GM18498 (cell line): ENCODE results near the gene ADARB1.

Experiments used
- ATAC-seq: cut with Tn5 transposase; IDR thresholded peaks from one replicate; pipeline ENCODE4 v1.9.1; 2021; ENCODE audit warnings: mild to moderate bottlenecking, moderate library complexity; ENCODE audit not compliant: unreplicated experiment

The ADARB1 gene

DNA sequence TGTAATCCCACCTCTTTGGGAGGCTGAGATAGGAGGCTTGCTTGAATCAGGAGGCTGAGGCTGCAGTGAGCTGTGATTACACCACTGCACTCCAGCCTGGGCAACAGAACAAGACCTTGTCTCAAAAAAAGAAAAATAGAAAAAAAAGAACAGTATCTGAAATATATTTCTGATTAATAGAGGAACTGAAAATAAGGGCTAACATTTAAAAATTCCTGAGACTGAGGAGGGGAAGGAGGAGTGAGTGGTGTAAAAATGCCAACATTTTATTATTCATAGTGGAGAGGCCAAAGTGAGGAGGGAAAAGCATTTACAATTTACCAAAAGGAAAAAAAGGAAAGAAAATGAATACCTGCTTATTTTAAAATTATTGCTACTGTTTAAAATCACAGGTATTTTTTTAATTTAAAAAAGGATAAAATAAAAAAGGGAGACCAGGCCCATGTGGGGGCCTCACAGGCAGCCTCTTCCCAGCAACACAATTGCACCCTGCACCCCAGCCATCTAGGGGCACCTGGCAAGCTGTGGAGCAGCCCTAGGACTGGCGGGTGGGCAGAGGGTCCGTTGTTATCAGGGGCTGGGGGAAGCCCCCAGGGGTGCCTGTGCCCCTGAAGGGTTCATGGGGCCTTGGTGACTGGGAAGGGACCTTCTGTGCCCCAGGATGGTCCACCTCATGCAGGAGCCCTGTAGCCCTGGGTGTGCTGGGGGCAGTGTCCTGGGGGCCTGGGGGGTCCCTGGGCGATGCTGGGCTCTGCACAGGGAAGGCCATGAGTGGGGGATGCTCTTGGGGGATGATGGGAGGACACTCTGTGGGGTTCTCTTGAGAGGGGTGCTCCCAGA, 34.8 kb upstream of the ADARB1 start:
- ATAC-seq: no peak

DNA sequence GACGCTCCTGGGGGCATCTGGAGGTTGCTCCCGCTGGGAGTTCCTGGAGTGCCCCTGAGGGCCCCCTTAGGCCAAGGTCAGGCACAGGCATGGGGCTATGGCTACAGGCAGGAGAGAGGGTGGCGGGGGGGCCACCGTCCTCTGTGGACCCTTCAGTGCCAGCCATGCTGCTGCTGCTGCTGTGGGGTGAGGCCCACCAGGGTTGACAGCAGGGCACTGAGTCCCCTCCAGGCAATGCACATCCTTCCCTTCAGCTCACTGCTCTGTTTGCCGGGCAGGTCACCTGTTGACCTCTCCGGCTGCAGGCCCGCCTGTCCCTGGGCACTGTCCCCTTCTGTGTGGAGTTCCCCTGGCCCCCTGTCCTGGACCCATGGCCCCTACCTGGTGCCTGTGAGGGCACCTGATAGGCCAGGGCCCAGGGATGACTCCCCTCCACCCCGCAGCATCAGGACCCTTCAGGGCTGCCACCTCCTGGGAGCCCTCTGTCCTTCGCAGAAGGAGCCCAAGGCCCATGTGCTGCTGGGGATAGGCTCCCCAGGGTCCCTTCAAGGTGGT, 34.1 kb upstream of the ADARB1 start:
- ATAC-seq: no peak

GRCh38 chr21:45040739-45041138, 33.6 kb upstream of the ADARB1 start:
- no peak for ATAC-seq

DNA sequence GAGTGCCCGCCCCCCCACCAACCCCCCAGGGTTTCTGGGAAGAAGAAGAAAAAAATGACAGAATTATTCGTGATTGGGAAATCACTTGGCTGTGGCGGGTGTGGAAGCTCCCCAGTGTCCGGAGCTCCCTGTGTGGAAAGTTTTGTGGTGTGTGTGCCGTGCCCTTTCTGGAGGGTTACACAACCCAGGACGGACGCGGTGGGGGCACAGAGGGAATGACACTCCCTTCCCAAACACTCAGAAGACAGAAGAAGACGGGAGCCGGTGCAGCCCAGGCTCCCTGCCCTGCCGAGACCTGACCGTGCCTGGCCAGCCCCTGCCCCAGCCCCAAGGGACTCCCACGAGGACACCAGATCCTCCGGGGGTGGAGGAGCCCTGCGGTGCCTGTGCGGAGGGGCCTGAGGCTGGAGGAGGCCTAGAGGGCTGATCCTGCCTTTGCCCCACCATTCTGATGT, 33.0 kb upstream of the ADARB1 start:
- no peak for ATAC-seq

- ATAC-seq: no peak
Measured at GRCh38 chr21:45041984-45042663, 32.3 kb upstream of the ADARB1 start.

DNA sequence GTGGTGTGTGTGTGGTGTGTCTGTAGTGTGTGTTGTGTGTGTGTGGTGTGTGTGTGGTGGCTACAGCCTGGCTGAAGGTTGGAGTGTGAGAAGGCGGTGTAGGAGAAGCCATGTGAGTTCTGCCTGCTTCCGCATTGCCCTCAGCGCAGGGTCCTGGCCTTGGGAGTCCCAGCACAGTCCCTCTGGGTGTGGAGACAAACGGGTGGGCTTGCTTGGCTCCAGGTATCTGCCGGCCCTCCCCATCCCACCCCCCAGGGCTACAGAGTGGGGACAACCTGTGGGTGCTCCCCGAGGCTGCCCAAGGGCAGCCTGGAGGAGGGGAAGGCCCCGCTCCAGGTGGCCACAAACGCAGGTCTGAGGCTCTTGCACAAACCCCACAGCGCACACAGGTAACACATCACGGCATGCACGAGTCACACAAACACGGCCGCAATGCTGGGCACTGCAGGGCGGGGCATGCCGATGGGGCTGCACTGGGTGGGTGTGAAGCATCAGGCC, 31.7 kb upstream of the ADARB1 start:
- no peak for ATAC-seq

DNA sequence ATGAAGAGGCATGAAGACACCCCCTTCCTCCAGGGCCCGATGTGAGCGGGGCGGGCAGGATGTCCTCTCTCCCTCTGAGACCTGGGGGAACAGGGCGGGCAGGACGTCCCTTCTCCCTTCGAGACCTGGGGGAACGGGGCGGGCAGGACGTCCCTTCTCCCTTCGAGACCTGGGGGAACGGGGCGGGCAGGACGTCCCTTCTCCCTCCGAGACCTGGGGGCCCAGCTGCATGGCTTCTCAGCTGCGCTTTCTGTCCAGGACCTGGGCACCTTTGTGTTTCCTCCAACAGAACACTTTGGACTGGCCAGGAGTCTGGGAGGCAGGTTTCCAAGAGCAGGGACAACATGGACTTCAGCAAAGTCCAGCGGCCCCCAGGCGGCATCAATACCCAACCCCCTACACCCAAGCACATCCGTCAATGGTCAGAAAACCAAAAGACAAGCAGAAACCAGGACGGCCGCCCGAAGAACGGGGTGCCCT, 30.8 kb upstream of the ADARB1 start:
- no peak for ATAC-seq

- no peak for ATAC-seq
Measured at GRCh38 chr21:45045481-45045880, 28.9 kb upstream of the ADARB1 start.

GRCh38 chr21:45047257-45047656, 27.1 kb upstream of the ADARB1 start:
- no peak for ATAC-seq

DNA sequence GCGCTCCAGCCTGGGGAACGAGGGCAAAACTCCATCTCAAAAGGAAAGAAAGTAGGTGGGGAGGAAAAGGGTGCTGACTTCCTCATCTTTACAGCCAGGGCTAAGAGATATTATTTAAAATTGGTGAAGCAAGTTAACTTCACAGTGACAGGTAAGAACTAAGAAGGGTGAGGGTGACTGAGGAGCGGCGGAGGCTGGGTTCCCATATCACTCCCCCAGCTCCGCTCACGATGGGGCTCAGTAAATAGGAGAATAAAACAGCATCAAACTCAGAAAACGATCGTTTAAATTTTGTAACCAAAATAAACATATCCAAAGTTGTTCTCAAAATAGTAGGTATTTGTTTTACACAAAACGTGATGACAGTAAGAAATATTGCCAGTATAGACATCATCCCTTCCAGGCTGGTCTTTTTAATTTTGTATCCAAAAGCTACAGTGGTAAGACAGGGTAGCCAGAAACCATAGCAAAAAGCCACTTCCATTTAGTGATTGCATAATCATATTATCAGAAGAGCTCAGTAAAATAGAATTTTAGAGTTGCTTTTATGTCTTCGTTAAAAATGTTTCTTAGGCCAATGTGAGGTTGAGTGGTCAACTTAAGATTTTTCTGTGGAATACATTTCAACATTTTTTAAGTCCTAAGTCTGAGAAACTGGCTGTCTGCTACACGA, 26.2 kb upstream of the ADARB1 start:
- ATAC-seq: no peak

DNA sequence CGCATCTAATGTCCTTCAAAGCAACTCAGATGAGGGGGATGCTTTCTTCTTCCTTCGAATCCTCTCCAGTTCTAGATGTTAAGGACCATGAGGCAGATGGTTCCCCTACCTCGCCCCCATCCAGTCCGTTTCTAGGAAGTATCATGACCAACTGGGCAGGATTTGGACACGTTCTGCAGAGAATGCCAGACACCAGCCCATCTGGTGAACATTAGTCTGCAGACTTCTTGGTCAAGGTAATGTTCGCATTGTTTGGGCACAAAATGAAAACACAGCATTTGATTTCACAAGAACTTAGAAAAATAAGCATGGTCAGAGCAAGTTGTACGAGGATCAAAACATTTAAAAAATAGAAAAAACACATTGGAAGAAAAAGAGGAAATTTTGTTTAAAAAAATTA, 25.4 kb upstream of the ADARB1 start:
- no peak for ATAC-seq

DNA sequence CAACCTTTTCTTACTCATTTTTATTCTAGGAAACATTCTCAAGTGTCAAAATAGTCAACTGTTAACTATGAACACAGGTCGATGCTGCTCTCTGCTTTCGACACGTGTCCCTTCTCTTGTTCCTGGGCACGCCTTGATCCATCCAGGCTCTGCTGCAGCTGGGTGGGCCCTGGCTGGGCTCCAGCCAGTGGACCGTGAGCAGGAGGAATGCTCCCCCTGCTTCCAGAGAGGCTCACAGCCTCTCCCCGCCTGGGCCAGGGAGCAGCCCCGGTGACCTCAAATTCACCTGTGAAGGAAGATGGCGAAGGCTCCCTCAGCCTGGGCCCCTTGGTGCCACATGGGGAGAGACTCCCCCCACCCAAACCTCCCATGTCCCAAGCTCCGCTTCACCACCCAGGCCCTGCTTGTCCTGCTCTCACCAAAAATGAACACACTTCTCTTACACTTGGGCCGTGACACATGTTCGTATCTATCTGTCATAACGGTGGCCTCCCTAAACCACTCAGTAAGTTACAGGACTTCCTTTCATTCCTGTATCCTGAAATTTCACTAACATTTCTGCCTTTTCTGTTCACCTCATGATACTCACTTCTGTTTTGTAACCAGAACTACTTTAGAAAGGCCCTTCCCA, 24.6 kb upstream of the ADARB1 start:
- ATAC-seq: no peak

GRCh38 chr21:45050345-45050796, 24.0 kb upstream of the ADARB1 start:
- ATAC-seq: no peak

DNA sequence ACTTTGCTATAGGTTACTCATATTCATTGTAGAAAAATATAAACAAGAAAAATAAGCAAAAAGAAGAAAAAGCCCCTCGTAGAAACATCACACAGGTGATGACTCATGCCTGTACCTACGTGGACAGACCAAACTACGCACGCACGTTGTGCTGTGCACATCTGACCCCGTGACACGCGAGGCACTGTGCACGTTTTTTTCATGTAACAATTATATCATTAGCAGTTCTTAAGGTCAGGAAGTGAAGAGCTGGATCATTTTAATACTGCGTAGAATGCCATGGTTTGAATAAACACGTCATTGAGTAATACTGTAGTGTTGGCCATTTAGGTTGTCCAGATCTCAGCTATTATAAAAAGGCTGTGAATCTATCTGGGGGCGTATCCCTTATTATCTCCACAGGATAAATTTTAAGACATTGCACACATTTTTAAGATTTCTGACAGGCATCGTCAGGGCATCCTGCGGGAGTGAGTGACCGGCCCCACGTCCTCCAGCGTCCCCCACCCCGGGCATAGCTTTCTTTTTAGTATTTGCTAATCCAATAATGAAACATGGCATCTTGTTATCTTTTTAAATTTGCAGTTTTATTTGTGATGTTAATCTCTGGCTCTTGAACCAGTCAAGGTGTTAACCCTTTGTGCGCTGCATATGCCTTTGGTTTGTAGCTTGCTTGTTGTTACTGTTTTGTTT, 23.4 kb upstream of the ADARB1 start:
- no peak for ATAC-seq

- ATAC-seq: no peak
Measured at GRCh38 chr21:45051580-45052434, 22.6 kb upstream of the ADARB1 start.

GRCh38 chr21:45052960-45053359, 21.4 kb upstream of the ADARB1 start:
- ATAC-seq: no peak

DNA sequence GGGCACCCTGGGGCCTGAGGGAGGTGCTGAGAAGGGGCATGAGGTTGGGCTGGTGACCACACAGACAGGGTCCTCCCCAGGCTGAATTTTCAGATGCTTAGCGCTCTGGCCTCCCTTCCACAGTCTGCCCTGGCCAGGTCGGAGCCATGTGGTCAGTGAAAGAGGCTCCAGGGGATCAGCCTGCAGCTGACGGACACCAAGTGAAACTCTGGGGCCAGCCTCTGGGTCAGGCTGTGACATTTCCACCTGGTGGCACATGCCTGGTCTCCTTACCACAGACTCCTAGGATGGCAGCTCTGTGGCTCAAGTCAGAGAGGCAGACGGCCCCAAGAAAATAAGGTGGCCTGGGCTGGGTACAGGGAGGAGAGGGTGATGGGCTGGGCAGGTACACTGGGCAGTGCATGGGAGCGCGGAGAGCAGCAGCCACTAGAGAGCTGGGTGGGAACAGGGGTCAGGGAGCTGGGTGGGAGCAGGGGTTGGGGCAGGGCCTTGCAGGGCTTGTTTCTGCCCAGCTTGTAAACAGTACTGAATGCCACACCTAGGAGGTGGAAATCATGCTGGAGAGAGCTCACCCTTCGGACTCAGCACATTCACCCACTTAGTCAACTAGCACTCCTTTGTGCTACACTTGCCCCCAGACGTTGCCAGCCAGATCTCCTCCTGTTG, 20.7 kb upstream of the ADARB1 start:
- no peak for ATAC-seq

- ATAC-seq: no peak
Measured at GRCh38 chr21:45054227-45054926, 20.0 kb upstream of the ADARB1 start.
